GM20431 (cell line): ENCODE data around the gene TBC1D8.

Experiments
- in situ Hi-C: fragments of 300-500 bp; cut with MseI, MboI; formaldehyde crosslinking; loops from one replicate; pipeline ENCODE4 v1.15.0; 2020; ENCODE audit warnings: low sequenced_read_pairs; ENCODE audit not compliant: unreplicated experiment

The TBC1D8 gene

GRCh38 chr2:101140978-101141655 is 10.1 kb downstream of the TBC1D8 start:
- in situ Hi-C loops: no loop called here

- in situ Hi-C loops: no loop called here
These were observed 10.9 kb downstream of the TBC1D8 start for GRCh38 chr2:101140237-101140636.

- in situ Hi-C loops: no loop called here
These were observed 11.7 kb downstream of the TBC1D8 start for GRCh38 chr2:101139495-101139894.

GRCh38 chr2:101135412-101136296 is 15.5 kb downstream of the TBC1D8 start:
- in situ Hi-C loops: no loop called here

DNA sequence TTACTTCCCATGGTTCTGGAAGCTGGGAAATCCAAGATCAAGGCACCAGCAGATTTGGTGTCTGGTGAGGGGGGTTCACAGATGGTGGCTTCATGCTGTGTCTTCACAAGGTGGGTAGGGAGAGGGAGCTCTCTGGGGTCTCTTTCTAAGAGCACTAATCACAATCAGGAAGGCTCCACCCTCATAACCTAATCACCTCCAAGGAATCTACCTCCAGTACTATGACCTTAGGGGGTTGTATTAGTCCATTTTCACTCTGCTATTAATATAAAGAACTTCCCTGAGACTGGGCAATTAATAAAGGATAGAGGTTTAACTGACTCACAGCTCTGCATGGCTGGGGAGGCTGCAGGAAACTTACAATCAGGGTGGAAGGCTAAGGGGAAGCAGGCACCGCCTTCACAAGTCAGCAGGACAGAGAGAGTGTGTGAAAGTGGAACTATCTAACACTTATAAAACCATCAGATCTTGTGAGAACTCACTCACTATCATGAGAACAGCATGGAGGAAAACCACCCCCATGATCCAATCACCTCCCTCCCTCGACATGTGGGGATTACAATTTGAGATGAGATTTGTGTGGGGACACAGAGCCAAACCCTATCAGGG is 17.6 kb downstream of the TBC1D8 start:
- in situ Hi-C loops: no loop called here

- in situ Hi-C loops: no loop called here
These were observed 19.0 kb downstream of the TBC1D8 start for GRCh38 chr2:101132202-101132601.

- in situ Hi-C loops: no loop called here
These were observed 21.1 kb downstream of the TBC1D8 start for GRCh38 chr2:101130081-101130480.

GRCh38 chr2:101127319-101128056 is 23.7 kb downstream of the TBC1D8 start:
- in situ Hi-C loops: no loop called here

GRCh38 chr2:101125808-101126207 is 25.4 kb downstream of the TBC1D8 start:
- in situ Hi-C loops: no loop called here

DNA sequence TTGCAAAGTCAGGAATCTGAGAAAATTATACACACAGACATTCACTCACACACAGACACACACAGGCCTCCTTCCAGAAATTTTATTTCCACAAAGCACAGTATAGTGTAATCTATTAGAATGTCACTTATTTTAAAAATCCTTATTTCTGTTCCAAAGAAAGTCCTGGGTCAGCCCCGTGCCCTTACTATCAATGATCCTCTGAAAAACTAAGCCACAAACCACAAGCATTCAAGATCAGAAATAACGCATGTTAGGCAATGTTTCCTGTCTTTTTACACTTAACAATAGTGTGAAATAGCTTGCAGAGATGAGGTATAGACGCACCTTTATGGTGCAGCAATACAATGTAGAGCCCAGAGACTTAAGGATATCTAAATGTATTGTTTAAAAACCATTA is 25.8 kb downstream of the TBC1D8 start:
- in situ Hi-C loops: no loop called here

GRCh38 chr2:101124643-101125366 is 26.4 kb downstream of the TBC1D8 start:
- in situ Hi-C loops: no loop called here

GRCh38 chr2:101123795-101124471 is 27.2 kb downstream of the TBC1D8 start:
- in situ Hi-C loops: no loop called here

GRCh38 chr2:101121174-101121573 is 30.0 kb downstream of the TBC1D8 start:
- in situ Hi-C loops: no loop called here

DNA sequence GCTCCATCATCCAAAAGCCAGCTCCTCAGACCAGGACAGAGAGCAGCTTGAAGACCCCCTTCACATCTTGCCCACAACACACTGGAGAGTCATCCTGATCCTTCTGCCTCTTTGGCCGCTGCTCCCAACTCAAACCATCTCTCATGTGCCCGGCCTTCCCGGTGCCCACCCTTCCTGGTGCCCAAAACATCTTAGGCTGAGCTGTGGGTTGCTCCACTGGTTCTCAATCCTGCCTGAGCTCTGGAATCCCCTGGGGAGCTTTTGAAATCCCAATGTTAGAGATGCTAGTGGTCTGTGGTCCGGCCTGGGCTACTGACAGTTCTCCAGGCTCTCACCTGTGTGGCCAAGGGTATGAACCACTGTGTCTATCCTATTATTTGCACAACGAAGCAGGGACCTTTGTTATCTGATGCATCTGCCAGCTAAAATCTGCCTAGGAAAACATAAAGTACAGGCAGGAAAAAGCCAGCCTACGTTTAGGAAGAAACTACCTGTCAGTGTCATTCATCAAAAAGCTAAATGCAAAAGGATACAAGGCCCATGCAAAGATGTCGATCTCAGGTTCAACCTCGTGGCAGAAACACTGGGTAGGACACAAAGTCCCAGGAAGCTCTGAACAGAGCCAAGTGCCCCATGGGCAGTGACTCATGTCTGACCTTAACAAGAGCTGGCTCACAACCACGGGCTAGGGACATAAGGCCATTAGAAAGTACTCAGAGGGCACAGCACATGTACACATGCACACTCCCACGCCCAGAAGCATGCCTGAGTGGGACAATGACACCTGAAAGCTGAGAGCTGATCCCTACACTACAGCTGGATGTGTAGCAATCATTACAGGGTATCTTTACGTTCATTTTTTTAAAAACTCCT is 30.8 kb downstream of the TBC1D8 start:
- in situ Hi-C loops: no loop called here

GRCh38 chr2:101119431-101119830 is 31.8 kb downstream of the TBC1D8 start:
- in situ Hi-C loops: no loop called here

- in situ Hi-C loops: no loop called here
These were observed 34.2 kb downstream of the TBC1D8 start for GRCh38 chr2:101116841-101117552.

- in situ Hi-C loops: no loop called here
These were observed 34.8 kb downstream of the TBC1D8 start for GRCh38 chr2:101116348-101116747.

GRCh38 chr2:101115664-101116063 is 35.5 kb downstream of the TBC1D8 start:
- in situ Hi-C loops: no loop called here
